GM12891 (cell line): ENCODE data around the gene FCHSD1.

Experiments used
- PAX5 ChIP-seq: IDR thresholded peaks from 2 replicates; pipeline ENCODE4 v1.6.1; 2011; ENCODE audit warnings: low read length, moderate library complexity, mild to moderate bottlenecking; ENCODE audit not compliant: insufficient read depth, severe bottlenecking
- POLR2A ChIP-seq: IDR thresholded peaks from 2 replicates; pipeline ENCODE4 v1.6.1; 2011; ENCODE audit warnings: low read depth, low read length, control low read depth
- POLR2AphosphoS5 ChIP-seq: IDR thresholded peaks from 2 replicates; pipeline ENCODE4 v1.6.1; 2011; ENCODE audit warnings: low read depth, low read length, control low read depth
- POU2F2 ChIP-seq: IDR thresholded peaks from 2 replicates; pipeline ENCODE4 v1.6.1; 2011; ENCODE audit warnings: low read depth, mild to moderate bottlenecking, control low read depth, low read length, moderate library complexity
- SPI1 ChIP-seq: IDR thresholded peaks from 2 replicates; pipeline ENCODE4 v1.6.1; 2011; ENCODE audit warnings: low read depth, low read length, control low read depth
- TAF1 ChIP-seq: IDR thresholded peaks from 2 replicates; pipeline ENCODE4 v1.6.1; 2011; ENCODE audit warnings: low read depth, low read length, control low read depth

GRCh38 chr5:141596867-141597266 is 54.4 kb downstream of the FCHSD1 start:
- TF ChIP-seq PAX5 (no peak), POLR2AphosphoS5 (no peak), POLR2A (no peak), TAF1 (no peak), POU2F2 (no peak), SPI1 (no peak)
